ENCODE measurements around the gene MTCL1. TPM values are rescaled to one million over a fixed set of nuclear protein-coding genes. Genes with fewer than 3 reads are reported as not detected.

Gene MTCL1
- total and polyA plus RNA-seq, 9 of the 15 experiments (the other 6 are each of a cell fraction or from before 2014, with no cell fraction given): 0.21 to 7.4 (median 3.7) TPM

- no peaks in the 10 kb centered on the region for H3K9me3 ChIP-seq (replicated peaks; ENCODE audit: control insufficient read depth, insufficient read depth, low read depth, low read length)
- WGBS (ENCODE audit: insufficient coverage, low coverage, missing lambda C conversion rate): 48% methylated on average over 20 of the region's 20 CpGs
- in situ Hi-C loops (cut with MboI): loop anchor here (25.0 kb wide), 1 partner anchor 850 kb away; no protein-coding TSS in a partner anchor
- no peak for ATAC-seq
- H2AFZ ChIP-seq (ENCODE audit: low read depth, low read length): no peak overlapping the region
- peaks cover 16 to 19% of the 10 kb centered on the region in 2 experiments; a peak in 4 of 5 replicates for H3K4me1 ChIP-seq (replicated peaks in 1 of 2; ENCODE audit: control insufficient read depth in 2 of 2, insufficient read depth in 2 of 2, low read length in 2 of 2)
- FAIRE-seq: no peak
- H3K4me2 ChIP-seq (ENCODE audit: insufficient read depth, low read length): no peak overlapping the region
- H3K27me3 ChIP-seq (ENCODE audit: control insufficient read depth in 2 of 2, insufficient read depth in 2 of 2, low read length in 2 of 2): peaks cover 0 to 14% of the 10 kb centered on the region in 2 experiments; a peak in 3 of 5 replicates
- no peaks in the 10 kb centered on the region for H3K36me3 ChIP-seq (ENCODE audit: control insufficient read depth, insufficient read depth, low read length)
- H4K20me1 ChIP-seq (replicated peaks; ENCODE audit: control insufficient read depth, insufficient read depth, low read length): no peaks in the 10 kb centered on the region
- 0 out of 4 replicates have a peak overlapping the region, but pooled peaks of 1 of the 2 experiments have one; percentile 5 for H3K9ac ChIP-seq (ENCODE audit: insufficient read depth in 1 of 2, low read depth in 2 of 2, low read length in 2 of 2)
- H3K79me2 ChIP-seq (ENCODE audit: control insufficient read depth, insufficient read depth, low read length): no peaks in the 10 kb centered on the region
- no peaks in the 10 kb centered on the region for H3K9me1 ChIP-seq (ENCODE audit: control insufficient read depth, insufficient read depth, low read length)
- ChIA-PET CTCF (ENCODE audit: low intra/inter-chr PET ratio) (no interaction called here), POLR2A (interaction anchor here (0.8 to 1.2 kb wide), 2 partner anchors 10 to 38 kb away, joined by 4 to 5 read pairs; no protein-coding TSS in a partner anchor)
- H3K27ac ChIP-seq (ENCODE audit: extremely low read depth, low read depth, low read length): no peak overlapping the region
- no peak overlapping the region for H3K4me3 ChIP-seq
- no peak for DNase-seq (ENCODE audit: extremely low read depth in 1 of 4, low spot score in 3 of 4)
- intact Hi-C loops (cut with micrococcal nuclease): no loop called here
- no TSS peak for BruUV-seq (replicated peaks)
- TF ChIP-seq ZSCAN32 (CRISPR knock-in tag; IDR thresholded peaks at IDR 0.05): no peak
- TF ChIP-seq HNRNPUL1 (IDR thresholded peaks at IDR 0.05; ENCODE audit: low read length): no peak
- TF ChIP-seq NR2C2 (CRISPR knock-in tag; IDR thresholded peaks at IDR 0.05): no peak
- no peak for TF ChIP-seq NR2C2 (tag; IDR thresholded peaks at IDR 0.05)
- TF ChIP-seq ZBED1 (IDR thresholded peaks at IDR 0.05): no peak
- no peak for TF ChIP-seq GTF2E2 (tag; IDR thresholded peaks at IDR 0.05)
- no peak for TF ChIP-seq GABPB1 (CRISPR knock-in tag; IDR thresholded peaks at IDR 0.05)
- no peak for TF ChIP-seq ZBTB40 (IDR thresholded peaks at IDR 0.05)
- no peak for TF ChIP-seq ZBTB40 (CRISPR knock-in tag; IDR thresholded peaks at IDR 0.05)
- TF ChIP-seq IRF1 (CRISPR knock-in tag; IDR thresholded peaks at IDR 0.05; ENCODE audit: borderline replicate concordance): no peak
- no peak for TF ChIP-seq EHMT2 (IDR thresholded peaks at IDR 0.05)
- no peak for TF ChIP-seq FOSL1 (tag; conservative IDR thresholded peaks at IDR 0.05)
- no peak for TF ChIP-seq KAT8 (IDR thresholded peaks at IDR 0.05; ENCODE audit: low read depth)
- TF ChIP-seq CXXC5 (CRISPR knock-in tag; IDR thresholded peaks at IDR 0.05): no peak
- no peak for TF ChIP-seq HIVEP1 (CRISPR knock-in tag; IDR thresholded peaks at IDR 0.05)
Observed at GRCh38 chr18:8662560-8663255, 42.6 kb upstream of the MTCL1 start.

Measured in K562 (cell line).